Stimulated activated CD8-positive, alpha-beta memory T cell treated with anti-CD3 and anti-CD28 coated beads, Interleukin-4, amount 100 ng/mL, for 1 hour (primary cell): Measurements from ENCODE around the gene AIP.
"Not testable (repeated sequence)": the region's sequence is repeated elsewhere in the genome, so short reads cannot be mapped to it uniquely, and the experiment has no call there.

Experiments used
- DNase-seq, 2 donors: peaks; one replicate each; pipeline ENCODE4 v3.0.0-alpha.2; 2020; ENCODE audit warnings: low read depth in 2 of 2, low spot score in 1 of 2

The AIP gene

DNA sequence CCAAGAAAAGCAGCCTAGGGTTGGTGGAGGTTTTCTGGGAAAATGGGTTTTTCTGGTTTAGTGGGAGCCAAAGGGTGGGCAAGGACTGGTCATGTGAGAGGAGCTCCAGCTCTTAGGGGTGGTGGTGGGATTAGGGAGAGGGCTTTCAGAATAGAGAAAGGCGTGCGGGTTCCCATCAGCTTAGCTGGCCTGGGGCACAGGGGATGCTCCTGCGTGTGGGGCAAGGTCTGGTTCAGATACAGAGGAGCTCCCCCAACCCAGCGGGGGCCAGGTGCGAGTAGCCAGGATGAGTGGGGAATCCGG is 14.4 kb upstream of the AIP start:
- no peak for DNase-seq

- DNase-seq: peak; percentile 86 to 89
Observed at GRCh38 chr11:67468759-67469507, 13.9 kb upstream of the AIP start, which contains the start of gene TMEM134. Gene TMEM134 (minus strand): TSS chr11:67469251. CDS start chr11:67469192, 59 bp downstream.

DNA sequence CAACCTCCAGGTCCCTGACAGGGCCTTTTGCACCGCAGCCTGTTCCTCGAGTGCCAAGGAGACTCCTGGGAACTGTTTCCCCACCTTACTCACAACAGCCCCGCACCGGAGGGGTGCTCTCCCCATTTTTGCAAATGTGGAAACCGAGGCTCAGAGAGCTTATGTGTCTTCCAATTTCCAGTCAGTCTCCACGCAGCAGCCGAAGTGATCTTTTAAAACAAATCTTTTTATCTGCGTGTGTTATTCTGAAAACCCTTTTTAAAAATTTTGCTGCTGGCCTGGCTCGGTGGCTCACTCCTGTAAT is 13.4 kb upstream of the AIP start:
- no peak for DNase-seq

- no peak for DNase-seq
Observed at GRCh38 chr11:67470337-67471002, 12.4 kb upstream of the AIP start.

GRCh38 chr11:67472882-67473281 is 9.9 kb upstream of the AIP start:
- DNase-seq: no peak

DNA sequence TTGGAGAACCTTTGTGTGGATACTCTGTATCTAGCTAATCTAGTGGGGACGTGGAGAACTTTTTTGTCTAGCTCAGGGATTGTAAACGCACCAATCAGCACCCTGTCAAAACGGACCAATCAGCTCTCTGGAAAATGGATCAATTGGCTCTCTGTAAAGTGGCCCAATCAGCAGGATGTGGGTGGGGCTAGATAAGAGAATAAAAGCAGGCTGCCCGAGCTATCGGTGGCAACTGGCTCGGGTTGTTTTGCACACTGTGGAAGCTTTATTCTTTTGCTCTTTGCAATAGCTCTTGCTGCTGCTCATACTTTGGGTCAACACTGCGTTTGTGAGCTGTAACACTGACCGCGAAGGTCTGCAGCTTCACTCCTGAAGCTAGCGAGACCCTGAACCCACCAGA is 6.1 kb upstream of the AIP start:
- DNase-seq: not testable (repeated sequence)

- not testable (repeated sequence) for DNase-seq
Observed at GRCh38 chr11:67477344-67478050, 5.3 kb upstream of the AIP start.

DNA sequence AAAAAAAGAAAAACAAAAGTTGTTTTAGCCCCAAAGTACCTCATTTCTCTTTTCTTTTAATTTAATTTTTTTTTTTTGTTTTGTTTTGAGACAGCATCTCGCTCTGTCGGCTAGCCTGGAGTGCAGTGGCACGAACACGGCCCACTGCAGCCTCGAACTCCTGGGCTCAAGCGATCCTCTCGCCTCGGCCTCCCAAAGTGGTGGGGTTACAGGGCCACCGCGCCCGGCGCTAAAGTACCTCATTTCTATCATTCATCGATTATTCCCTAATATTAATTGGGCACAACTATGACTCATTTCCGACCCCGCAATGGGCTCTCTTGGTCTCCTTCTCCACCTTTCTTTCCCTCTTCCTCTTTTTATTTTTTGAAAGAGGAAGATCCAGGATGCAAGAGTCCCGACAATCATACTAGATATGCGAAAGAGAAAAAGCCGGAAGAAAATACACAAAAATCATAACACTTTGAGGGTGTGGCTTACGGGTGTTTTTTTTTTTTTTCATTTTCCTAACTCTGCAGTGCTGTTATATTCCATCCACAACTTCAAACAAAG is 475 bp upstream of the AIP start:
- DNase-seq: no peak

DNA sequence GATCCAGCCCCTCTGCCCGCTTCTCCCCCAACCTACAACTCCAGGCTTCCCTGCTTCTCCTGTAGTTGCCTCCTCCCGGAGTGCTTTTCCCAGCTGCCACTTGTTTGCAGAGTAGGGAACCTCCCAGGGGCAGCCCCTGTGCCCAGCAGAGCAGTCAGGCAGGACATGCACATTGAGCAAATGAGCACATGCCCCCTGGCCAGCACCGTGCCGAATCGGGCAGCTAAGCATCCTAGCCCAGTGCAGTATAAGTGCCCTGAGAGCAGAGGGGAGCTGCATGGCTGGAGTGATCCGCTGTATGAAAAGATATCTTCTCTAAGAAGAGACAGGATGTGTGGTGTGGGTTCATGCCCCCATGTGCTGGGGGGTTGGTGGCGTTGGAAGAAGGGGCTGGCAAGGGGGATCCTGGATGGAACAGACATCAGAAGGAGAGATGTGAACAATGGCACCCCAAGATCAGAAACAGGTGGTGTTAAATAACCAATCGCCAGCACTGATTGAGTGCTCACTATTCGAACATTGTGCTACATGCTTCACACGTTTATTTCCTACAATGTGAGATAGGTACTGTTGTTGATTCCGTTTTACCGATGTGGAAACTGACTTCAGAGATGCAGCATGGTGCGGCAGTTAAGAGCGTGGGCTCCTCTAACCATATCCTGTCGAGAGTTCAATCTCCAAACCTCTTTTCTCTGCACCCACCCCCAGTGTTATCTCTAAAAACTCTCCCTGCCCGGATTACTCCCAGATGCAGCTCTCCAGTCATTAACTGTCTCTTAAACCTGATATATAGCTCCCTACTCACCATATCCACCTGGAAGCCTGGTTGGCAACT is 1.2 kb downstream of the AIP start:
- DNase-seq: no peak

- no peak for DNase-seq
Observed at GRCh38 chr11:67484847-67485311, 2.1 kb downstream of the AIP start.

GRCh38 chr11:67485873-67486361 is 3.1 kb downstream of the AIP start:
- DNase-seq: not testable (repeated sequence)

DNA sequence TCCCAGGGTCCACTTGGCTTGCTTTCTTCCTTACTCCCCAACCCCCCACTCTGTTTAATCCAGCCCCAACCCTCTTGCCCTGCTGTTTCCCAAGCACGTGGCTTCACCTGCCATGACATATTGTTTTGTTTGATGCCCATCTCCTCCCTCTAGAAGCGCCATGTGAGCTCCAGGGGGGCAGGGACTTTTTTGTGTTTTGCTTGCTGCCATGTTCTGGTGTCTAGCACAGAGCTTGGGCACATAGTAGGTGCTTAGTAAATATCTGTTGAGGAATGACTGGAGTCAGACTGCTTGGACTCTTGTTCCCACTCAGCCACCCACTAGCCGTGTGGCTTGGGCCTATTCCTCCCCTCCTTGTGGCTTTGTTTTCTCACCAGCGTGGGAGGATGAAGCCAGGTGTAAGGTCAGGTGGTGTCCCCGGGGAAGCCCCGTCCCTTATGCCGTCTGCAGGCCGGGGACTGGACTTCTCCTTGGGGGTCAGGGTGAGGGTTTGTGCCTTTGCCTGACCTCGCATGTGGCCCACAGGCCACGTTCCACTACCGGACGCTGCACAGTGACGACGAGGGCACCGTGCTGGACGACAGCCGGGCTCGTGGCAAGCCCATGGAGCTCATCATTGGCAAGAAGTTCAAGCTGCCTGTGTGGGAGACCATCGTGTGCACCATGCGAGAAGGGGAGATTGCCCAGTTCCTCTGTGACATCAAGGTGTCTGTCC is 3.8 kb downstream of the AIP start:
- DNase-seq: no peak

DNA sequence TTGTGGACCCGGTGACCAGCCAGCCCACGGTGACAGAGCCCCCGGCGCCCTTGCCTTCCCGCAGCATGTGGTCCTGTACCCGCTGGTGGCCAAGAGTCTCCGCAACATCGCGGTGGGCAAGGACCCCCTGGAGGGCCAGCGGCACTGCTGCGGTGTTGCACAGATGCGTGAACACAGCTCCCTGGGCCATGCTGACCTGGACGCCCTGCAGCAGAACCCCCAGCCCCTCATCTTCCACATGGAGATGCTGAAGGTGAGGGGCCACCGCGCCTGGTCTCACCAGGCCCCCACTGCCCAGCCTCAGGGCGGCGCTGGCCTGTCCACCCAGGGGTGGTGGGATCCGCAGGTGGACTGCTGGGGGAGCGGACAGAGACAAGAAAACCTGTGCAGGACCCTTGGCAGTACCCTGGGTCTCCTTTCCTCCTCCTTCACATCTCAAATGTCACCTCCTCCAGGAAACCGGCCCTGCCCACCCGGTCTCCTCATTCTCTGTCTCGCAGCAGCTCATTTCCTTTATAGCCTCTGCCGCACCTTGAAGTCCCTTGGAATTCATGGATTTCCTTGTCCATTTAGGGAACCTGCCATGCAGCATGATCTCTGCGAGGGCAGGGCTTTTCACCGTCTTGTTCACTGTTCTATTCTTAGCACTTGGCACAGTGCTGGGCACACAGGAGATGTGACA is 6.5 kb downstream of the AIP start:
- no peak for DNase-seq

DNA sequence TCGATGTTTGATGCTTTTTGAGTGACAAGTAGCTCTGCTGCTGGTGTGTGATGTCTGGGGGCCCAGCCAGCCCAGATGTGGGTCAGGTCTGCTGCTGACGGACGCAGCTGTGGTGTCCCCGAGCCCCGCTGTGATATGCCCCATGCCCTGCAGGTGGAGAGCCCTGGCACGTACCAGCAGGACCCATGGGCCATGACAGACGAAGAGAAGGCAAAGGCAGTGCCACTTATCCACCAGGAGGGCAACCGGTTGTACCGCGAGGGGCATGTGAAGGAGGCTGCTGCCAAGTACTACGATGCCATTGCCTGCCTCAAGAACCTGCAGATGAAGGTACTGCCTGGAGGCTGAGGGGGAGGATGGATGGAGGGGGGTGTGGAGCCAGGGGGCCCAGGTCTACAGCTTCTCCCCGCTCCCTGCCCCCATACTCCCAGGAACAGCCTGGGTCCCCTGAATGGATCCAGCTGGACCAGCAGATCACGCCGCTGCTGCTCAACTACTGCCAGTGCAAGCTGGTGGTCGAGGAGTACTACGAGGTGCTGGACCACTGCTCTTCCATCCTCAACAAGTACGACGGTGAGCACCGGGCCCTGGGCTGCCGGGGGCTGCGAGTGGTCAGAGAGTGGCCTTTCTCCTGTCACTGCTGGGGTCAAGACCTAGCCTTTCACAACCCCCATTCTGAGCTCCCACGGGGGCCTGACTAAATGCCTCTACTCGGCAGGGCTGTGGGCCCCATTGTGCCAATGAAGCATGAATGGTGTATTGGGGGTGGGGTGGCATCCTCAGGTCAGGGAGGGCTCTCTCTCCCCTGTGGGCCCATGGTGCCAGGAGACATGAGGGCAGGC is 7.3 kb downstream of the AIP start:
- DNase-seq: no peak

GRCh38 chr11:67490727-67491065 is 7.9 kb downstream of the AIP start:
- no peak for DNase-seq

DNA sequence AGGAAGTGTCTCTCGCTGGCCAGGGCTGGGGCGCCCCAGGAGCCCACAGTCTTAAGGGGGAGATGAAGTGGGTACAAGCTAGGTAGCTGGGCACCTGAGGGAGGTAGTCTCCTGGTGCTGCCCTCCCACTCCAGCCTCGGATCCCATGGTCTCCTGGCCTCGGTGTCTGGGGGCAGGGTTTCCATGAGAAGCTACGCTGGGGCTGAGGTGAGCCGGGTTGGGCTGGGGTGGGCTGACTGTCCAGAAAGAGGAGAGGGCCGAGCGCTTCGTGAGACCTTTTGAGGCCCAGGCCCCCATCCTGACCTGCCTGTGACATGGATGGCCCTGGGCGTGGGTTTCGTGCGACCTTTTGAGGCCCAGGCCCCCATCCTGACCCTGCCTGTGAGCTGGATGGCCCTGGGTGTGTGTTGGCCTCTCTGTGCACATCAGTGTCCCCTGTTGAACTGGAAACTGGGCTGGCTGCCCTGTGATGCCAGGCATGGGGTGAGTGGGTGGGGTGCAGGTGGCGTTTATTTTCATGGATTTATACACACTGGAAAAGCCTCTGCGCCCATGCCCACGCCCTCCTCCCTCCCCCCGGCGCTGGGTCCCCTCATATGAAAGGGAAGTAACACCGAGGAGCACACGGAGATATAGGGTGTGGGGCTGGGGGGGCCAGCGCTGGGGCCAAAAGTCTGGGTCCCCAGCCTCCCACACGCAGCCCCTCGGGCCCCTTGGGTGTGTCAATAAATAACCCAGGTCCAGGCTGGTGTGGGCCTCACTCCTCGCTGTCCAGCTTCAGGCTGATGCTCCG is 8.6 kb downstream of the AIP start:
- DNase-seq: no peak

GRCh38 chr11:67492069-67492727 is 9.4 kb downstream of the AIP start:
- no peak for DNase-seq
